HG03457 (cell line): ENCODE measurements around the gene C1orf210.

Experiments used
- ATAC-seq: cut with Tn5 transposase; IDR thresholded peaks from one replicate; pipeline ENCODE4 v1.9.1; 2021; ENCODE audit warnings: moderate number of reproducible peaks; ENCODE audit not compliant: unreplicated experiment

The C1orf210 gene

GRCh38 chr1:43296207-43296606, 10.8 kb upstream of the C1orf210 start:
- no peak for ATAC-seq

DNA sequence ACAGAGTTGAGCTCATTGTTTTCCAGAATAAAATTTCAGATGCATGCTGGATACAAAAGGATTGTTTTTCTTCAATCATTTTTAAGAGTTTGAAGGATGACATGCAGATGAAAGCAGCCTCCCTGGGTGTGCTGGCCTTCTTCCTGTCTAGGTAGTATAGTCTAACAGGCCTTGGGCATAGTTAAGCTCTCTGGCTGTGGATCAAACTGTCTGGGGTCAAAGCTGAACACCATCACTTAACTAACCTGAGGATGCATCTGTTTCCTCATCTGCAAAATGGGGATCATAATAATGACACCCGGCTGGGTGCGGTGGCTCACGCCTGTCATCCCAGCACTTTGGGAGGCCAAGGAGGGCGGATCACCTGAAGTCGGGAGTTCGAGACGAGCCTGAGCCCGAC, 9.4 kb upstream of the C1orf210 start:
- ATAC-seq, result no peak

GRCh38 chr1:43293896-43294760, 8.7 kb upstream of the C1orf210 start:
- ATAC-seq, result no peak

DNA sequence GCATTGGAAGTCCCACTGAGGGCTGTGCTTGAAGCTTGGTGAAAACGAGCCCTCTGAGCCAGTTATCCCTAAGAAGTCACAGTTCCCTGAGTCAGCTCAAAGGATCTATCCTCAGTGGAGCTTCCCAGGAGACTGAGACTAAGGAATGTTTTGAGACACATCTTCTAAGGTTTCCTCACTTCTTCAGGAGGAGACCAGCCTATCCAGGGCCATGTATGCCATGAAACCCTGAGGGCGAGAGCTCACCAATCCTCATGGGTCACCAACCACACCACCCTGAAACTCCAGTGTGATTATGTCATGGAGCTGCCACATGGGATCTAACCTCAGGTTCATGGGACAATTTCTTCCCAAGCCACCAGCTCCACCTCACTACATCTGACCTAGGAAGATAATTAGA, 7.8 kb upstream of the C1orf210 start:
- ATAC-seq, result no peak

DNA sequence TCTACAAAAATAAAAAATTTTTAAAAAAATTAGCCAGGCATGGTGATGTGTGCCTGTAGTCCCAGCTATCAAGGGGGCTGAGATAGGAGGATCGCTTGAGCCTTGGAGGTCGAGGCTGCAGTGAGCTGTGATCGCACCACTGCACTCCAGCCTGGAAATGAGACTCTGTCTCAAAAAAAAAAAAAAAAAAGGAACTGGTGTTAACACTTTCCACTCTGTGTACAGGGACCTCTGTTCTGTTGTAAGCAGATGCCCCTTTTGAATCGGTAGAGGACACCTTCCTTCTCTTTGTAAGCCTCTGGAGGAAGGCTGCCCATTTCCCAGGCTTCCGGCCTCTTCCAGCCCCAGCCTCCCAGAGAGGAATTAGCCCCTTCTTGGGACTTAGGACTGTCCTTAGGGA, 7.3 kb upstream of the C1orf210 start:
- no peak for ATAC-seq

DNA sequence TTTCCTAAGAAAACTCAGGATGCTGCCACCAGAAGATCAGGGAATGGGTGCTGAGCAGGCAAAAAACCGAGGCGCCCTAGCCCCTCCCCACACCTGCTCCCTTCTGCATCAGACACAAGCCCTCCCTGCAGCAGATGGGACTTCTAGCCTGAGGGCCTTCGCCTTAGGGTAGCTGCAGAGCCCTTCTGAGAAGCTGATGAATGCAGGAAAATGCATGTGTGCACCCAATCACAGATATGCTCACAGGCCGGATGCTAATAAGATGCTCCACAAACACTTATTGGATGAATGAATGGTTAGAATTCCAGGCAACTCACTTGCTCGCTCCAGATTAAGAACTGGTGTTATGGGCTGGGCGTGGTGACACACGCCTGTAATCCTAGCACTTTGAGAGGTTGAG, 6.8 kb upstream of the C1orf210 start:
- no peak for ATAC-seq

GRCh38 chr1:43288785-43289706, 3.7 kb upstream of the C1orf210 start:
- no peak for ATAC-seq

DNA sequence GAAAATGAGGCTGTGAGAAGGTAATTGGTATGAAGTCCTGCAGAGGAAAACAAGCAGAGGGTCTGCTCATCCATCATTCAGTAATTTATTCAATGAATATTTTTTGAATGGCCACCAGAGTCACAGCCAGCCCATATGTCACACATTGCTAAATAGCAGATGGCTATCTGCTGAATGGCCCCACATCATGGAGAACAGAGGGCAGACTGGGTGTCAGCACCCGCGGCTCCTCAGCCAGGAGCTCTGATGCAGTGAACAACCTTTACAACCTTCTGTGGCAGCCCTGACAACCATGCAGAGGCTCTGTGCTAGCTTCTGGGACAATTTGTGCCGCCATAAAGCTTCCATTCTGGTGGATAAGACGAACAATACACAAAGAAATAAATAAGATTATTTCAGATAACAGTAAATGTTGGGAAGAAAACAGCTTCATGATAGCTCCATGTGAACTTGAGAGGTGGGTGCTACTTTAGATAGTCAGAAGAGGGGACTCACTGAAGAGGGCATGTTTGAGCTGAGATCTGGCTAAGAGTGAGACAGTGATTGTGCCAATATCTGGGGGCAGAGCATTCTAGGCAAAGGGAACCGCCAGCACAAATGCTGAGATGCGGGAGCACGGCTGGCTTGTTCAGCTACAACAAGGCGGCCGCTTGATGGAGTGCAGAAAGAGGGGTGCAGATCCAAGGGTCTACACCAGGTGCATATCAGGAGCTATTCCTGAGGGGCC, 2.8 kb upstream of the C1orf210 start:
- ATAC-seq, result no peak

GRCh38 chr1:43286533-43286932, 1.2 kb upstream of the C1orf210 start:
- no peak for ATAC-seq

GRCh38 chr1:43286115-43286514, 734 bp upstream of the C1orf210 start:
- no peak for ATAC-seq

DNA sequence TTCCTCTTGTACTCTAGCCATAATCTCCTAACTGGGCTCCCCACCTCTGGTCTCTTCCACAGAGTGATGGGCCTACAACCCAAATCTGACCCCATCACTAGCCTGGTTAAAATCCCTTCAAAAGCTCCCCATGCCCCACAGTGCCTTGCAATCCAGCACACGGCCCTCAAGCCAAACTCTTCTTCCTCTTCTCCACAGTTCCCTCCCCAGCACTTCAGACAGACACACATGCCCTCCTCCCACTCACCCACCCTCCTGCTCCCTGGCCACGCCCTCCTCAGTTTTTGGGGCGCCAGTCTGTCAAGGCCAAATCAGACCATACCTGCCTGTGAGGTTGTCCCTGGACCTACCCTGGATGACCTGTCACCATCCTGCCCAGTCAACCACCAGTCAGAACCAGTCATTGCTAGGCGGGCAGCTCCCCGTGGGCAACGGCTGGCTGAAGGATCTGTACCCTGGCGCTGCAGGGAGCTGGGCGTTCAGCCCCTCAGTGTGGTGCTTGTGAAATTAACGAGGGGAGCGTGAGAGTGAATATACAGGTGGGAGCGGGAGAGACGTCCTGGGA, 753 bp downstream of the C1orf210 start:
- no peak for ATAC-seq

GRCh38 chr1:43284065-43284464, 1.3 kb downstream of the C1orf210 start:
- no peak for ATAC-seq

DNA sequence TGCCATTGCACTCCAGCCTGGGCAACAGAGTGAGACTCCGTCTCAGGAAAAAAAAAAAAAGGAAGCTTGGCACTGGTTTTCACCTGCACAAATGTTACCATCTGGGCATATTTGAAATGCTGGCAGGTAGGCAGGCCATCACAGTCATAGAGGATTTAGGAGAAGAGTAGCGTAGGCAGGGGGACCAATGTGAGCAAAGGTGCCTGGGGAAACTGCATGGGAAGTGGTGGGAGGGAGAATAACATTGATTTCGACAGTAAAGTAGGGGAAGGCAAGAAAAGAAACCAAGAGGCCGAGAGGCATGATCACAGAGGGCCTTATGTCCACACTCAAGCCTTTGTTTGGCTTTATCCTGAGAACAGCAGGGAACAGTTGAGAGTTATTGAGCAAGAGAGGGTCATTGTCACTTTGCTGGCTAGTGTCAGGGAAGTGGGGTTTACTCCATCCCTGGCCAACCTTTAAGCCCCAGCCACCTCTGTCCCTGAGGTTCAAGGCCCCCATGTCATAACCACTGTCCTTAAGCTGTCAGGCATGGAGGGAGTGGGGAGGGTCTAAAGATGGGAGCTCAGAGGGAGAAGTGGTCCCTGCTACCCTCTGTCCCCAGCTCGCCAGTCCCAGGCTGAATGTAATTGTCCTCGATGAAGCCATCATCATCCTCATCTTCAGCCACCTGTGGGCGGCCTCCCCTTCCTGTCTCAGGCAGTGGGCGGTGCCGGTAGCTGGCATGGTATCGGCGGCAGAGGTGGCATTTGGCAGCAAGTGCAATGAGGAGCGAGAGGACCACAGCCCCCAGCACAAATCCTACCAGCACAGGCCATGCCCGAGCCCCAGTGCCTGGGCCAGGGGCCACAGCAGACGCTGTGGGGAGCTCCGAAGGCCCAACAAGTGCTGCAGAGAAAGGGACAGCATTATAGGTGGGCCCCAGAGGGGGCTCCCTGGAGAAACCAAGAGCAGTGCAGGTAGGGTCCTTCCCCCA, 2.9 kb downstream of the C1orf210 start:
- no peak for ATAC-seq

GRCh38 chr1:43280692-43281091, 4.7 kb downstream of the C1orf210 start:
- ATAC-seq, result no peak

GRCh38 chr1:43279666-43280065, 5.7 kb downstream of the C1orf210 start:
- no peak for ATAC-seq

DNA sequence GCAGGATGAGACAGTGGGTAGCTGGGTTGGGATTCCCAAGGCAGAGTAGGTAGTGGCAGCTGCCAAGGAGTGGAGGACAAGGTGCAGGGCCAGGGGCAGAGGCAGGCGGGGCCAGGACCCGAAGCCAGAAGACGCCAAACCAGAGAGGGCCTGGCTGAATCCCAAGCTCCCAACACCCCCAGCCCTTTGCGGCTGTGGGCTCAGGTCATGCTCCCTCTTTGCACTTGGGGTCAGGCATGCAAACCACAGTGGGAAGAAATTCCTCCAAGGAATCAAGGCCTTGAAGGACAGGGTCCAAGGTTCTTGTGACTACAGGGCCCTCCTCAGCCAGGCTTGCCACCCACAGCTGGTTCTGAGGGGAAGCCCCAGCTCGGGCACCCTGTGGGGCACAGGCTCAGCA, 6.2 kb downstream of the C1orf210 start:
- no peak for ATAC-seq

DNA sequence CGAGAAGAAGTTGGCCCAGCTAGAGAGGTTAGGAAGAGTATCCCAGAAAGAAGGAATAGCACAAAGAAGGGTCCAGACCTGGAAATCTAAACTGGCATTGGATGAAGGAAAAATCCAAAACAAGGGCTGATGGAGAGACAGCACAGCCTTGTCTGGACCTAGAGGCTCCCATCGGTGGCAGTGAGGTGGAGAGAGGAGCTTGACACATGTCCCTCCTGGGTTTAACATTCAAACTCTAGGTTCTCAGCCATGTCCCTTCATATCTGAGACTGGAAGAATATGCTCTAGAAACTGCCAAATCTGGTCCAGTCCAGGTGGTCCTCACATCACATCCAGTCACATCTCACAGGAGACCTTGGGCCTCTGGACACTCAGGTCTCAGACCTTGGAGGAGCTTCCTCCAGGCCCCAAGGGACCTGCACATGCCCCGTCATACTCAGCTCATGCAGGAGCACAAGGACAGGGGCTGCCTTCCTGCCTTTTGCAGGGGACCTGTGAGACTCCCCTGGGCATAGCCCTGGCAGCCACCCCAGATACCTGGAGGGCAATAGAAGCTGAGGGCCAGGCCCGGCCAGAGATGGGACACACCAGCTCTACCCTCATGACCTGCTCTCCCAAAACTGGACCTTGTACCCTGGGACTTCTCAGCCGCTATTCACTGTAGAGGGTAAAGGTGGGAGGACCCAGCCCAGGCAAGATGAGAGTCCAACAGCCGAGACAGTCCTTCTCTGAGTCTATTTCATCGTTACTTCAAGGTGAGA, 8.1 kb downstream of the C1orf210 start:
- ATAC-seq, result no peak

GRCh38 chr1:43276673-43277072, 8.7 kb downstream of the C1orf210 start:
- no peak for ATAC-seq
